ENCODE data around the gene SLMAP.

Gene SLMAP

GRCh38 chr3:57752307-57752706 is 3.8 kb upstream of the SLMAP start:
- DNase-seq, result no peak

DNA sequence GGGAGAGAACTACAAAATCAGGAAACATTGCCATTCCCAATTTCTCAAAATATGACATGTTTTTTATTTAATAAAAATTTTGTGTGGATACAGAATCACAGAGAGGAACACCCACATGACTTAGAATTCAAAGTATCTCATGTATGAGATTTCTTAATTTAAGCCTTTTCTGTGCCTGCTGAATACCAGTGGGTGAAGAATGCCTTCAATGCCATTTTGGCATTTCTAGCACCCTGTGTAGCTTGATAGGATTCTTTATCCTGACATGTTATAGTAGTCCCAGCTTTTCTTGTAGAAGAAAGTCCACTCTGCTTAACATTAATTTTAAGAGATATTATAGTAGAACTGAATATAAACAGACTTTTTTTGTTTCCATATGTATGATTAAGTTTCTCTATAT is 3.1 kb upstream of the SLMAP start:
- no peak for DNase-seq

- DNase-seq, result no peak
Observed at GRCh38 chr3:57755368-57755675, 787 bp upstream of the SLMAP start.

GRCh38 chr3:57756528-57757401 is 656 bp downstream of the SLMAP start:
- peak; percentile 55 for DNase-seq

DNA sequence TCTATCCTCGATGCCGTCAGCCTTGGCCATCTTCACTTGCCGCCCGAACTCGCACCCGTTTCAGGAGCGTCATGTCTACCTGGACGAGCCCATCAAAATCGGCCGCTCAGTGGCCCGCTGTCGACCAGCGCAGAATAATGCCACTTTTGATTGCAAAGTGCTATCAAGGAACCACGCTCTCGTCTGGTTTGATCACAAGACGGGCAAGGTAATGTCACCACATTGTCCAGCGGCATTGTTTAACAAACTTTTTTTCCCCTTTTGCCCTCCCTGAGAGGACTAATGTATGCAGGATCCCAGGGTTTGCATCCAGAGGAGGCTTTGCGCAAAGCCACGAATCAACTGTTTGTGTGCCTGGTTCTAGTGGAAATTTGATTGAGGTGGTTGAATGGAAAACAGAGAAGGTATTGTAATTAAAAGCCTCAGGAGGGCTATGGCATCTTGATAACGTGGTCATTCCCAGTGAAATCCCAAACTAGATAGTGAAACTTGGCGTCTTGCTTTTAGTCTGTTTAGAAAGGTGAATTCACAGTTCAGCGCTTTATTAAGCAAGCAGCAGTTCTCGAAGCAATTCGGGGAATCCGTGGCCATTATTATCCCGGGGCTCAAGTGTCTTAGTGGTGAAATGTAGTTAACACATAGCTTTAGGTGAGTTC is 1.7 kb downstream of the SLMAP start:
- DNase-seq, result no peak

DNA sequence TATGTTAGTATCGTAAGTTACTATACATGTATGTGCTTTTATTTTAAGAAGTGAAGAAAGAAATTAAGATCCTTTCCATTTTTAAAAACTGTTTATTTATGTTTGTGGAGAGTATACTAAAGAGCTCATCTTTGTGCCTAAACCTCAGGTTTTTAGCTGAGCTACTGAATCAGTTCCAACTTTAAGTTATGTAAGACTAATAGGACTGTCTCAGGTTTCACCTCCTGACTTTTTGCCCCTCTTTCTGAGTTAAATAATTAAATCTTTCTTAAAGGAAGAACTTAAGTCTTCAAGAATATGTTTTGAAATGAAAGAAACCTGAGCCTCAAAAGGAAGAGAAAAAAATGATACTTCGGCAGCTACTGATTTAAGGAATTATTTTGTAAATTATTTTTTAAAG is 2.6 kb downstream of the SLMAP start:
- no peak for DNase-seq

GRCh38 chr3:57764794-57765193 is 8.7 kb downstream of the SLMAP start:
- no peak for DNase-seq

- no peak for DNase-seq
Observed at GRCh38 chr3:57768595-57768994, 12.5 kb downstream of the SLMAP start.

- no peak for DNase-seq
Observed at GRCh38 chr3:57770009-57770827, 14.1 kb downstream of the SLMAP start.

DNA sequence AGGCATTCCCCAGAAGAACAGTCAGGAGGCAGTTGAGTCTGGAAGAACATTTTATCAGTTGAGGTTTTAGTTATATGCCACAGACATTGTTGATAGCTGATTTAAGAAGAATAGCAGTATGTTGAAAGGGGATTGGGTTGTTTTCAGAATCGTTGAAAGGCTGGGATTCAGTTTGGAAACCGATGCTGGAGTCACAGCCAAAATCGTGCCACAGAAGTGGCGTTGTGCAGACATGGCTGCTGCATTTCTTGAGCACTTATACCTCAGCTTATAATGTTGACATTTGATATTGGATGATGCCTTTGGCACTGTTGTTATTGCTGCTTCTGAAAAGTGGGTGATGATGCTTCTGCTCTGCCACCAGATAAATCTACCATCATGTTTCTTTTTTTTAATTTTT is 16.1 kb downstream of the SLMAP start:
- DNase-seq, result no peak

GRCh38 chr3:57777774-57778173 is 21.7 kb downstream of the SLMAP start:
- no peak for DNase-seq

GRCh38 chr3:57778494-57778893 is 22.4 kb downstream of the SLMAP start:
- DNase-seq, result no peak

- DNase-seq, result no peak
Observed at GRCh38 chr3:57779666-57780065, 23.6 kb downstream of the SLMAP start.

- no peak for DNase-seq
Observed at GRCh38 chr3:57783186-57784088, 27.3 kb downstream of the SLMAP start.

DNA sequence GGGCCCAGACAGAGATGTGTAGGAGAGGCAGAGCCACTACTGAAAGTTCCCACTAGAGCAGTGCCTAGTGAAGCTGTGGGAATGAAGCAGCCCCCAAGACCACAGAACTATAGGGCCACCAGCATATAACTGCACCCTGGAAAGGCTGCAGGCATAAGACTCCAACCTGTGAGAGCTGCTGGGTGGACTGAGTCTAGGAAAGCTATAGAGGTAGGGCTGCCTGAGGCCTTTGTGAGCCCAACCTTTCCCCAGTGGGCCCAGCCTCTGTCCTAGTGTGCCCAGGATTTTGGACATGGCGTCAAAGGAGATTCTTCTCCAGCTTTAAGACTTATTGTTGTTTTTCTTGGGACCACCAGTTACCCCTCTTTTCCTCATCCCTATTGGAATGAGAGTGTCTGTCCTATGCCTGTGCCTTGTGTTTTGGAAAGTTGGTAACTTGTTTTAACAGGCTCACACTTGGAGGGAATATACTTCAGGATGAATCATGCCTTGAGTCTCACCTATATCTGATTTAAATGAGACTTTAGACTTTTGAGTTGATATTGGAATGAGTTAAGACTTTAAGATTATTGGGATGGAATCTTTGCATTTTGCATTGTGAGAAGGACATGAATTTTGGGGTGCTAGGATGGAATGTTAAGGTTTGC is 28.1 kb downstream of the SLMAP start:
- DNase-seq, result no peak

DNA sequence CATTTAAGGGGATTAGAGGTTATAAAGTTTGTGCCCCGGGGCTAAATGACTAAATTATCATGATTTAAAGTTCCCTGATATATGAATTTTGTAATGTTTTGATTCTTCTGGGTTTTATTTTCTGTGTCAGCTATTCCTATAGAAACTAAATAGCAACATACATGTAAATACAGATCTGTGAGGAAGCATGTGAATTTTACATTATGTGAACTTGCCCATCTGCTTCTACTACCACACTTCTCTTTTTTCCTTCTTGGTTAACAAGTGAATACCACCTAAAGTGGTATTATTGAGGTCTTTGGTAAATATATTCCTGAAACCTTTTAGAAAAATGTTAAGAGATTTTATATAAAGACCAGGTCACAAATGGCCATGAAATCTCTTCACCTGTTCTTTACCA is 29.3 kb downstream of the SLMAP start:
- DNase-seq, result no peak

GRCh38 chr3:57787867-57788623 is 31.9 kb downstream of the SLMAP start:
- DNase-seq, result no peak

GRCh38 chr3:57788624-57789018 is 32.5 kb downstream of the SLMAP start:
- no peak for DNase-seq

DNA sequence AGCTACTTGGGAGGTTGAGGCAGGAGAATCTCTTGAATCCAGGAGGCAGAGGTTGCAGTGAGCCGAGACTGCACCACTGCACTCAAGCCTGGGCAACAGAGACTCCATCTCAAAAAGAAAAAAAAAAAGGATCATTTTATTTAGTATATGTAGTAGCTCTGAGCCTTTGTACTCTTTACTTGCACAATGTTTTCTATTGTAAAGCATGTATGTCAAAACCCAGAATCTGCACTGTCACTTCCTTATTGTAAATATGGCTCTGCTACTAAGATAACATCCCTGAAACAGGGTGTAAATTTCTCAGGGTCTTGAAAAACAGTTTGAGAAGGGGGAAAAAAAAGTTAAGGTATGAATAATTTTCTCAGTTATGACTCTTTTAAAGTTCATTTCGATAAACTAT is 35.1 kb downstream of the SLMAP start:
- no peak for DNase-seq

- no peak for DNase-seq
Observed at GRCh38 chr3:57792198-57792597, 36.1 kb downstream of the SLMAP start.

- no peak for DNase-seq
Observed at GRCh38 chr3:57793737-57794187, 37.7 kb downstream of the SLMAP start.

Data from right hindlimb (tissue), 1 donor.